ENCODE measurements around the gene COL28A1. TPM values are rescaled to one million over a fixed set of nuclear protein-coding genes. Genes with fewer than 3 reads are reported as not detected.

The COL28A1 gene
- polyA plus RNA-seq, 1 donor (not counting 4 experiments of a cell fraction or from before 2014, with no cell fraction given): 0.13 TPM

- H3K9me1 ChIP-seq (ENCODE audit: control insufficient read depth, extremely low read depth, insufficient read depth, low read length): no peaks in the 10 kb centered on the region
- H3K36me3 ChIP-seq (ENCODE audit: control insufficient read depth in 2 of 2, extremely low read depth in 1 of 2, insufficient read depth in 2 of 2, low read length in 2 of 2): no peaks in the 10 kb centered on the region
- peaks cover 26% of the 10 kb centered on the region for H3K4me1 ChIP-seq (ENCODE audit: control insufficient read depth, extremely low read depth, insufficient read depth, low read length)
- H4K20me1 ChIP-seq (ENCODE audit: control insufficient read depth, extremely low read depth, insufficient read depth, low read length): no peaks in the 10 kb centered on the region
- no peak for TF ChIP-seq EZH2 (IDR thresholded peaks at IDR 0.05; ENCODE audit: low read length)
- TF ChIP-seq, protein P1, sequence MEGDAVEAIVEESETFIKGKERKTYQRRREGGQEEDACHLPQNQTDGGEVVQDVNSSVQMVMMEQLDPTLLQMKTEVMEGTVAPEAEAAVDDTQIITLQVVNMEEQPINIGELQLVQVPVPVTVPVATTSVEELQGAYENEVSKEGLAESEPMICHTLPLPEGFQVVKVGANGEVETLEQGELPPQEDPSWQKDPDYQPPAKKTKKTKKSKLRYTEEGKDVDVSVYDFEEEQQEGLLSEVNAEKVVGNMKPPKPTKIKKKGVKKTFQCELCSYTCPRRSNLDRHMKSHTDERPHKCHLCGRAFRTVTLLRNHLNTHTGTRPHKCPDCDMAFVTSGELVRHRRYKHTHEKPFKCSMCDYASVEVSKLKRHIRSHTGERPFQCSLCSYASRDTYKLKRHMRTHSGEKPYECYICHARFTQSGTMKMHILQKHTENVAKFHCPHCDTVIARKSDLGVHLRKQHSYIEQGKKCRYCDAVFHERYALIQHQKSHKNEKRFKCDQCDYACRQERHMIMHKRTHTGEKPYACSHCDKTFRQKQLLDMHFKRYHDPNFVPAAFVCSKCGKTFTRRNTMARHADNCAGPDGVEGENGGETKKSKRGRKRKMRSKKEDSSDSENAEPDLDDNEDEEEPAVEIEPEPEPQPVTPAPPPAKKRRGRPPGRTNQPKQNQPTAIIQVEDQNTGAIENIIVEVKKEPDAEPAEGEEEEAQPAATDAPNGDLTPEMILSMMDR (optimal IDR thresholded peaks at IDR 0.05 in 1 of 3, IDR thresholded peaks at IDR 0.05 in 1 of 3, conservative IDR thresholded peaks at IDR 0.05 in 1 of 3; ENCODE audit: extremely low read depth in 1 of 3, insufficient read depth in 2 of 3, low read length in 3 of 3): no peak
- DNase-seq (ENCODE audit: low read depth, low spot score) (no peak), FAIRE-seq (no peak)
- no peaks in the 10 kb centered on the region for H3K79me2 ChIP-seq (ENCODE audit: control insufficient read depth, insufficient read depth, low read length)
- no peak overlapping the region for H3K4me2 ChIP-seq (ENCODE audit: control insufficient read depth, extremely low read depth, insufficient read depth, low read depth, low read length)
- no peak overlapping the region for H3K9ac ChIP-seq (ENCODE audit: control insufficient read depth, extremely low read depth, insufficient read depth, low read length)
- H3K9me3 ChIP-seq (ENCODE audit: control insufficient read depth, low read depth, low read length): no peaks in the 10 kb centered on the region
- H3K27me3 ChIP-seq (ENCODE audit: control insufficient read depth, extremely low read depth, insufficient read depth, low read length): no peaks in the 10 kb centered on the region
- H2AFZ ChIP-seq (ENCODE audit: control insufficient read depth, low read length): no peak overlapping the region
- no peak overlapping the region for H3K27ac ChIP-seq (ENCODE audit: control insufficient read depth, insufficient read depth, low read length)
- dilution Hi-C loops (cut with MboI; ENCODE audit: extremely low pct_ligation_motif_present, low sequenced_read_pairs): no loop called here
- H3K4me3 ChIP-seq (ENCODE audit: control insufficient read depth in 2 of 3, extremely low read depth in 1 of 3, insufficient read depth in 2 of 3, low read depth in 1 of 3, low read length in 3 of 3): no peak overlapping the region
Observed at GRCh38 chr7:7331523-7331922, 204.2 kb downstream of the COL28A1 start.

GRCh38 chr7:7330997-7331396, 204.7 kb downstream of the COL28A1 start:
- Histone ChIP-seq H3K4me3 (ENCODE audit: control insufficient read depth in 2 of 3, extremely low read depth in 1 of 3, insufficient read depth in 2 of 3, low read depth in 1 of 3, low read length in 3 of 3) (no peak overlapping the region), H3K4me2 (ENCODE audit: control insufficient read depth, extremely low read depth, insufficient read depth, low read depth, low read length) (no peak overlapping the region), H4K20me1 (ENCODE audit: control insufficient read depth, extremely low read depth, insufficient read depth, low read length) (no peaks in the 10 kb centered on the region), H3K9me1 (ENCODE audit: control insufficient read depth, extremely low read depth, insufficient read depth, low read length) (no peaks in the 10 kb centered on the region), H3K9ac (ENCODE audit: control insufficient read depth, extremely low read depth, insufficient read depth, low read length) (no peak overlapping the region), H3K9me3 (ENCODE audit: control insufficient read depth, low read depth, low read length) (no peaks in the 10 kb centered on the region), H3K27ac (ENCODE audit: control insufficient read depth, insufficient read depth, low read length) (no peak overlapping the region), H3K4me1 (ENCODE audit: control insufficient read depth, extremely low read depth, insufficient read depth, low read length) (peaks cover 26% of the 10 kb centered on the region), H3K27me3 (ENCODE audit: control insufficient read depth, extremely low read depth, insufficient read depth, low read length) (no peaks in the 10 kb centered on the region), H3K79me2 (ENCODE audit: control insufficient read depth, insufficient read depth, low read length) (no peaks in the 10 kb centered on the region), H2AFZ (ENCODE audit: control insufficient read depth, low read length) (no peak overlapping the region), H3K36me3 (ENCODE audit: control insufficient read depth in 2 of 2, extremely low read depth in 1 of 2, insufficient read depth in 2 of 2, low read length in 2 of 2) (no peaks in the 10 kb centered on the region)
- no peak for DNase-seq (ENCODE audit: low read depth, low spot score)
- FAIRE-seq: no peak
- dilution Hi-C loops (cut with MboI; ENCODE audit: extremely low pct_ligation_motif_present, low sequenced_read_pairs): no loop called here
- no peak for TF ChIP-seq EZH2 (IDR thresholded peaks at IDR 0.05; ENCODE audit: low read length)
- TF ChIP-seq, protein P1 (optimal IDR thresholded peaks at IDR 0.05 in 1 of 3, IDR thresholded peaks at IDR 0.05 in 1 of 3, conservative IDR thresholded peaks at IDR 0.05 in 1 of 3; ENCODE audit: extremely low read depth in 1 of 3, insufficient read depth in 2 of 3, low read length in 3 of 3): peak in 1 of 3 experiments; percentile 37
